ENCODE measurements around the gene NT5DC2.

- TF ChIP-seq CTCF (conservative IDR thresholded peaks at IDR 0.05; ENCODE audit: low read length) (no peak), EZH2phosphoT487 (IDR thresholded peaks at IDR 0.05; ENCODE audit: borderline replicate concordance, low read depth, low read length) (no peak)
Observed at GRCh38 chr3:52530918-52531826, 2.5 kb downstream of the NT5DC2 start.

Measured in OCI-LY7 (cell line).